Ishikawa (cell line): Measurements from ENCODE around the gene RSL1D1.

ENCODE experiments used
- CEBPB ChIP-seq: IDR thresholded peaks from 2 replicates; pipeline ENCODE4 v1.6.1; 2012
- CREB1 ChIP-seq: IDR thresholded peaks from 2 replicates; pipeline ENCODE4 v1.6.1; 2012; ENCODE audit warnings: low read depth
- EGR1 ChIP-seq: IDR thresholded peaks from 2 replicates; pipeline ENCODE4 v1.6.1; 2012
- EP300 ChIP-seq: IDR thresholded peaks from 2 replicates; pipeline ENCODE4 v1.6.1; 2012; ENCODE audit warnings: borderline replicate concordance
- FOXM1 ChIP-seq: IDR thresholded peaks from 2 replicates; pipeline ENCODE4 v1.6.1; 2012; ENCODE audit warnings: low read depth, borderline replicate concordance
- MAX ChIP-seq: IDR thresholded peaks from 2 replicates; pipeline ENCODE4 v1.6.1; 2012
- NFIC ChIP-seq: IDR thresholded peaks from 2 replicates; pipeline ENCODE4 v1.6.1; 2012
- RAD21 ChIP-seq: IDR thresholded peaks from 2 replicates; pipeline ENCODE4 v1.6.1; 2012; ENCODE audit warnings: low read depth
- REST ChIP-seq: IDR thresholded peaks from 2 replicates; pipeline ENCODE4 v1.6.1; 2012; ENCODE audit warnings: low read depth, mild to moderate bottlenecking
- TAF1 ChIP-seq: IDR thresholded peaks from 2 replicates; pipeline ENCODE4 v1.6.1; 2012; ENCODE audit warnings: low read depth, mild to moderate bottlenecking
- TCF12 ChIP-seq: IDR thresholded peaks from 2 replicates; pipeline ENCODE4 v1.6.1; 2012; ENCODE audit warnings: low read depth
- TEAD4 ChIP-seq: IDR thresholded peaks from 2 replicates; pipeline ENCODE4 v1.6.1; 2012
- YY1 ChIP-seq: IDR thresholded peaks from 2 replicates; pipeline ENCODE4 v1.6.1; 2012; ENCODE audit warnings: low read depth
- ZBTB7A ChIP-seq: IDR thresholded peaks from 2 replicates; pipeline ENCODE4 v1.6.1; 2012; ENCODE audit warnings: low read depth
- TF ChIP-seq, protein P1 (sequence below): IDR thresholded peaks from 2 replicates; pipeline ENCODE4 v1.6.1; 2012

The RSL1D1 gene

DNA sequence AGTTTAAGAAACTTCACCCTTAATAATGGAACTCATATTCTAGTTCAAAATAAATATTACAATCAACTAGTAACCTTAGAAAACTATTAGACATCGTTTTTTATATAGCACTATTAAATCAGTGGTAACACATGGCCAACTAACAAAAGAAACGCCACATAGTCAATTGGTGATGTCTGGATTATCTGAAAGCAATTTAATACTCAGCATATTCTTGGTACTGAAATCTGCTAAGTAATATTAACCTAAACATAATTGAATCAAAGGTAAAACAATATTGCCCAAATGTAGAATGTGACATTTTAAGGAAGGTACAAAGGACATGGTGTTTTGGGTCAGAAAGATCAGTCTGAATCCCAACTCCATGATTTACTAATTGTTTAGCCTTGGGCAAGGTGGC, 11.1 kb upstream of the RSL1D1 start:
- no peak for TF ChIP-seq NFIC
- no peak for TF ChIP-seq REST
- TF ChIP-seq RAD21 = no peak
- TF ChIP-seq TEAD4 = no peak
- no peak for TF ChIP-seq TCF12
- TF ChIP-seq YY1 = no peak
- TF ChIP-seq EGR1 = no peak
- TF ChIP-seq EP300 = no peak
- no peak for TF ChIP-seq MAX
- TF ChIP-seq, protein P1, sequence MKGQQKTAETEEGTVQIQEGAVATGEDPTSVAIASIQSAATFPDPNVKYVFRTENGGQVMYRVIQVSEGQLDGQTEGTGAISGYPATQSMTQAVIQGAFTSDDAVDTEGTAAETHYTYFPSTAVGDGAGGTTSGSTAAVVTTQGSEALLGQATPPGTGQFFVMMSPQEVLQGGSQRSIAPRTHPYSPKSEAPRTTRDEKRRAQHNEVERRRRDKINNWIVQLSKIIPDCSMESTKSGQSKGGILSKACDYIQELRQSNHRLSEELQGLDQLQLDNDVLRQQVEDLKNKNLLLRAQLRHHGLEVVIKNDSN = no peak
- TF ChIP-seq TAF1 = no peak
- no peak for TF ChIP-seq FOXM1

- TF ChIP-seq REST (no peak), MAX (no peak), EP300 (no peak), CEBPB (no peak), CREB1 (no peak), NFIC (no peak), FOXM1 (no peak), TEAD4 (no peak)
- TF ChIP-seq, protein P1 = no peak
These were observed 5.8 kb upstream of the RSL1D1 start for GRCh38 chr16:11857161-11857560.

DNA sequence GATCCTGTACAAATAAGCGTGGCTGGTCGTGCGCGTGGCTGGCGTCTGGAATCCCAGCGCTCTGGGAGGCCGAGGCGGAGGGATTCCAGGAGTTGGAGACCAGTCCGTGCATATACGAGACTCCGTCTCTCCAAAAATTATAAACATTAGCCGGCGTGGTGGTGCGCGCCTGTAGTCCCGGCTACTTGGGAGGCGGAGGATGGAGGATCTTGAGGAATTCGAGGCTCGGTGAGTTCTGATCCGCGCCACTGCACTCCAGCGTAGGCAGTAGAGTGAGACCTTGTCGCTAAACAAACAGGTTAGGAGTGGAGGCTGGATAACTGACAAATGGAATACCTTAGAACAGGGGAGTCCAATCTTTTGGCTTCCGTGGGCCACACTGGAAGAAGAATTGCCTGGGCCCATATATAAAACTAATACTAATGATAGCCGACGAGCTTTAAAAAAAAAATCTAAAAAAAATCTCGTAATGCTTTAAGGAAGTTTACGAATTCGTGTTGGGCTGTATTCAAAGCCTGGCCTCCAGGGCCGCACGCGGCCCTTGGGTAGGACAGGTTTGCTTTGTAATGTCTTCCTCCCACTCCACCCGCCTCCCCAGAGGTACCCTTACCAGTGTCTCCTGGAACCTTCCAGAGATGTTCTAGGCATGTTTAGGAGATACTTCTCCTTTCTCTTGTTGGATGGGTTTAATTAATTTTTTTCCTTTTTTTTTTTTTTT, 909 bp upstream of the RSL1D1 start:
- no peak for TF ChIP-seq CEBPB

DNA sequence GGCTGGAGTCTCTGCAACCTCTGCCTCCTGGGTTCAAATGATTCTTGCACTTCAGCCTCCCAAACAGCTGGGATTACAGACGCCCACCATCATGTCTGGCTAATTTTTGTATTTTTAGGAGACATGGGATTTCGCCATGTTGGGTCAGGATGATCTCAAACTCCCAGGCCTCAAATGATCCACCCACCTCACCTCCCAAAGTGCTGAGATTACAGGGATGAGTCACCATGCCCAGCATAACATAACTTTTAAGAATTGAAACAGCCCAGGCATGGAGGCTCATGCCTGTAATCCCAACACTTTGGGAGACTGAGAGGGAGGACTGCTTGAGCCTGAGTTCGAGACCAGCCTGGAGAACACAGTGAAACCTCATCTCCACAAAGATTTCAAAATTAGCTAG, 2.5 kb downstream of the RSL1D1 start:
- TF ChIP-seq MAX = no peak
- TF ChIP-seq ZBTB7A = no peak
- TF ChIP-seq FOXM1 = no peak
- no peak for TF ChIP-seq YY1
- no peak for TF ChIP-seq TEAD4
- TF ChIP-seq TAF1 = no peak
- TF ChIP-seq, protein P1 = no peak
- no peak for TF ChIP-seq REST
- TF ChIP-seq EGR1 = no peak
- TF ChIP-seq NFIC = no peak
- no peak for TF ChIP-seq CEBPB
- no peak for TF ChIP-seq CREB1
- TF ChIP-seq TCF12 = no peak
- no peak for TF ChIP-seq RAD21
- no peak for TF ChIP-seq EP300
